Osteocyte (in vitro differentiated cells): ENCODE measurements around the gene ZNF154. TPM values are rescaled to one million over a fixed set of nuclear protein-coding genes. Genes with fewer than 3 reads are reported as not detected.

Source experiments
- DNase-seq: peaks from one replicate; pipeline ENCODE4 v3.0.0; 2021; ENCODE audit warnings: mixed read lengths; ENCODE audit not compliant: unreplicated experiment; ENCODE audit errors: extremely low spot score
- H3K27ac Mint-ChIP-seq: one replicate; pipeline ENCODE4 v1.8.0; 2021; ENCODE audit warnings: mild to moderate bottlenecking, mixed read lengths; ENCODE audit not compliant: unreplicated experiment
- H3K27me3 Mint-ChIP-seq: one replicate; pipeline ENCODE4 v1.8.0; 2021; ENCODE audit warnings: mixed read lengths; ENCODE audit not compliant: unreplicated experiment
- H3K36me3 Mint-ChIP-seq: one replicate; pipeline ENCODE4 v1.8.0; 2021; ENCODE audit warnings: mixed read lengths; ENCODE audit not compliant: unreplicated experiment
- H3K4me1 Mint-ChIP-seq: one replicate; pipeline ENCODE4 v1.8.0; 2021; ENCODE audit warnings: mixed read lengths; ENCODE audit not compliant: unreplicated experiment
- H3K4me3 Mint-ChIP-seq: one replicate; pipeline ENCODE4 v1.8.0; 2021; ENCODE audit warnings: mild to moderate bottlenecking, moderate library complexity, mixed read lengths; ENCODE audit not compliant: unreplicated experiment
- H3K9me3 Mint-ChIP-seq: one replicate; pipeline ENCODE4 v1.8.0; 2021; ENCODE audit warnings: mixed read lengths; ENCODE audit not compliant: unreplicated experiment
- CTCF ChIP-seq: fragments of 200-600 bp; sonication (generic); IDR thresholded peaks from 2 replicates; pipeline ENCODE4 v1.5.0; 2021; ENCODE audit warnings: antibody characterized with exemption, mild to moderate bottlenecking, moderate library complexity
- total RNA-seq: library from RNA; stranded (reverse); gene quantifications from 2 replicates; pipeline ENCODE4 v1.2.1, GENCODE V29; 2021

Gene ZNF154
- total RNA-seq, 1 donor from 2014 or later, result 18.9 TPM

GRCh38 chr19:57667228-57667627 is 41.8 kb downstream of the ZNF154 start:
- no peak for TF ChIP-seq CTCF
- H3K4me3 Mint-ChIP-seq, result no peak overlapping the region
- no peak overlapping the region for H3K27ac Mint-ChIP-seq

GRCh38 chr19:57665261-57665806 is 43.7 kb downstream of the ZNF154 start:
- H3K4me1 Mint-ChIP-seq, result peaks cover 7% of the 10 kb centered on the region
- H3K4me3 Mint-ChIP-seq, result peak overlapping the region; percentile 82
- peaks cover 9% of the 10 kb centered on the region for H3K27me3 Mint-ChIP-seq
- TF ChIP-seq CTCF, result no peak
- H3K27ac Mint-ChIP-seq, result peak overlapping the region; percentile 57
- no peaks in the 10 kb centered on the region for H3K9me3 Mint-ChIP-seq
- no peak for DNase-seq
- H3K36me3 Mint-ChIP-seq, result no peaks in the 10 kb centered on the region

More at GRCh38 chr19:57667228-57667627, 41.8 kb downstream of the ZNF154 start:
- no peaks in the 10 kb centered on the region for H3K27me3 Mint-ChIP-seq
- H3K36me3 Mint-ChIP-seq, result no peaks in the 10 kb centered on the region
- peaks cover 7% of the 10 kb centered on the region for H3K4me1 Mint-ChIP-seq
- no peak for DNase-seq
- no peaks in the 10 kb centered on the region for H3K9me3 Mint-ChIP-seq

- Mint-ChIP-seq H3K27ac (peak overlapping the region; percentile 70), H3K36me3 (no peaks in the 10 kb centered on the region), H3K4me1 (peaks cover 7% of the 10 kb centered on the region), H3K9me3 (no peaks in the 10 kb centered on the region), H3K4me3 (peak overlapping the region; percentile 82), H3K27me3 (peaks cover 15% of the 10 kb centered on the region)
- no peak for TF ChIP-seq CTCF
- peak; percentile 87 for DNase-seq
Measured at GRCh38 chr19:57664269-57665127, 44.5 kb downstream of the ZNF154 start.

- peaks cover 26% of the 10 kb centered on the region for H3K27me3 Mint-ChIP-seq
- H3K9me3 Mint-ChIP-seq, result peaks cover 33% of the 10 kb centered on the region
- H3K36me3 Mint-ChIP-seq, result no peaks in the 10 kb centered on the region
- DNase-seq, result no peak
- no peak overlapping the region for H3K4me3 Mint-ChIP-seq
- H3K4me1 Mint-ChIP-seq, result no peaks in the 10 kb centered on the region
- H3K27ac Mint-ChIP-seq, result no peak overlapping the region
- no peak for TF ChIP-seq CTCF
Measured at GRCh38 chr19:57656346-57656745, 52.7 kb downstream of the ZNF154 start.

GRCh38 chr19:57655443-57655842 is 53.6 kb downstream of the ZNF154 start:
- H3K36me3 Mint-ChIP-seq, result no peaks in the 10 kb centered on the region
- no peak overlapping the region for H3K4me3 Mint-ChIP-seq
- H3K27me3 Mint-ChIP-seq, result peaks cover 18% of the 10 kb centered on the region
- peaks cover 33% of the 10 kb centered on the region for H3K9me3 Mint-ChIP-seq
- TF ChIP-seq CTCF, result no peak
- DNase-seq, result no peak
- H3K4me1 Mint-ChIP-seq, result no peaks in the 10 kb centered on the region
- no peak overlapping the region for H3K27ac Mint-ChIP-seq
